Measurements from ENCODE around the gene ADGRL2.

The ADGRL2 gene

DNA sequence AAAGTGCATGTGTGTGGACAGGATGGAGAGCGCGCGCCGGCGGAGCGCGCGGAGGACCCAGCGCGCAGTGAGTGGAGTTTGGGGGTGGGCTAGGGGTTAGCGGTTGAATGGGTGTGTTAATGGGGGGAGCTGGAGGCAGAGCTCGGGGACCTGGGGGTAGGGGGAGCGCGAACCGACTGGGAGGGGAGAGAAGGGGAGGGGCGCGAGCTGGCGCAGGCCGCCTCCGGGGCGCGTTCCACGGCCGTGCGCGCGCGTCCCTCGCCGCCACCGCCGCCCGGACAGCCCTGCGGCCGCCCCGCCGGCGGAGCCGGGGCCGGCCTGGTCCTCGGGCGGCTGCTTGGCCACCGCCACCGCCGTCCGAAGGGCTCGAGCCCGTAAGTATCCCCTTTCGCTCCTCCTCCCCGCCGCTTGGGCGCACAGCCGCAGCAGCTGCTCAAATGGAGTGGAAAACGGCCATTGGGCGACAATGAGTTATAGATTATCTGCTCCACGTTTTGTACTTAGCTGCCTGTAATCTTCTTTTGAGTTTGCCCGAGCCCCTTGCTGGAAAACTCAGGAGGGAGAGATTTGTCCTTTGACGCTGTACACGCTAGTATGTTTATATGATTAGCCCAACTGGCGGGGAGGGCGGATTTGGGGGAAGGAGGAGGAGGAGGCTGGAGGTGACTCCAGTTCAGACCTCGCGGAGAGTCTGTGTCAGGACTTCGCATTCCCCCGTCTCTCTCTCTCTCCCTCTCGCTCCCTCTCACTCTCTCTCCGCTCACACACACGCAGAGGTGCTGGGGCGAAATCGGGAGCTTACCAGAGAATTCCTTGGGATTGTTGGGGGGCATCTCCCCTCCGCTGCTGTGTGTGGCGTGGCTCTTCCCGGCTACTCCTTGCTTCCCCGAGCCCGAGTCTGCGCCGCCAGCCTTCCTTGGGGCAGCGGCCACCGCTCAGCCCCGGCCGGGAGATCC, at the start of gene ADGRL2:
ADGRL2 (plus strand) TSS at position 240 of the 956 bp plus-strand sequence. CDS start 36,051 bp downstream, outside the sequence.
- intact Hi-C loops (cut with micrococcal nuclease), result no loop called here
- Mint-ChIP-seq H3K4me3 (peak within 1 kb of the TSS; percentile 45), H3K27ac (no peak within 1 kb of the TSS), H3K9me3 (no peaks in the 10 kb centered on the region), H3K36me3 (ENCODE audit: low read depth) (no peaks in the 10 kb centered on the region), H3K4me1 (ENCODE audit: low read depth) (peaks cover 26% of the 10 kb centered on the region), H3K27me3 (peaks cover 60% of the 10 kb centered on the region)

DNA sequence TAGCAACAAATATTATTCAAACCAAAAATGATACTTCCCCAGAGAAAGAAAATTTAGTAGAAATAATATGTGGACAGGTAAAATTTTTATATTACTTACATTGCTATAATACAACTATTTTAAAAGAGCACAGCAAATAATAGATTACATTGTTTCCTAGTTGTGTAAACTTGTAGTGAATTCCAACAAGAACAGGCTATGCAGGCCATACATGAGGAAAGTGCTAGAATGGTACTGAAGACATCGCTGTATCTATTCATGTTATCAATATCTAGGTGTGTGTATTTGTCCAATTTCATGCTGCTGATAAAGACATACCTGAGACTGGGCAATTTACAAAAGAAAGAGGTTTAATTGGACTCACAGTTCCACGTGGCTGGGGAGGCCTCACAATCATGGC, 47.9 kb upstream of the ADGRL2 start:
- H3K27me3 Mint-ChIP-seq, result no peaks in the 10 kb centered on the region
- no peak overlapping the region for H3K27ac Mint-ChIP-seq
- H3K4me3 Mint-ChIP-seq, result no peak overlapping the region
- peaks cover 17% of the 10 kb centered on the region for H3K9me3 Mint-ChIP-seq
- H3K36me3 Mint-ChIP-seq (ENCODE audit: low read depth), result no peaks in the 10 kb centered on the region
- intact Hi-C loops (cut with micrococcal nuclease), result no loop called here
- H3K4me1 Mint-ChIP-seq (ENCODE audit: low read depth), result no peaks in the 10 kb centered on the region

DNA sequence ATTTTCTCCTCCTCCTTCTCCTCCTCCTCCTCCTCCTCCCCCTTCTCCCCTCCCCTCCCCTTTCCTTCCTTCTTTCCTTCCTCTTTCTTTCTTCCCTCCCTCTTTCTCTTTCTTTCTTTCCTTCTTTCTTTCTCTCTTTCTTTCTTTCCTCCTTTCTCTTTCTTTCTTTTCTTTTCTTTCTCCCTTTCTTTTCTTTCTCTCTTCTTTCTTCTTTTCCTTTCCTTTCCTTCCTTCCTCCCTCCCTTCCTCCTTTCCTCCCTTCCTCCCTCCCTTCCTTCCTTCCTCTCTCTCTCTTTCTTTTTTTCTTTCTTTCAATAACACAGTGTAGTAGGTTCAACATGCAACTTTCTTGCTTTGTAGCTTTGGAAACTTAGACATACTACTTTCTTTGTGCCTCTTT, 46.3 kb upstream of the ADGRL2 start:
- Mint-ChIP-seq H3K9me3 (peaks cover 17% of the 10 kb centered on the region), H3K4me3 (no peak overlapping the region), H3K27ac (no peak overlapping the region), H3K27me3 (no peaks in the 10 kb centered on the region), H3K36me3 (ENCODE audit: low read depth) (no peaks in the 10 kb centered on the region), H3K4me1 (ENCODE audit: low read depth) (no peaks in the 10 kb centered on the region)
- intact Hi-C loops (cut with micrococcal nuclease), result no loop called here

DNA sequence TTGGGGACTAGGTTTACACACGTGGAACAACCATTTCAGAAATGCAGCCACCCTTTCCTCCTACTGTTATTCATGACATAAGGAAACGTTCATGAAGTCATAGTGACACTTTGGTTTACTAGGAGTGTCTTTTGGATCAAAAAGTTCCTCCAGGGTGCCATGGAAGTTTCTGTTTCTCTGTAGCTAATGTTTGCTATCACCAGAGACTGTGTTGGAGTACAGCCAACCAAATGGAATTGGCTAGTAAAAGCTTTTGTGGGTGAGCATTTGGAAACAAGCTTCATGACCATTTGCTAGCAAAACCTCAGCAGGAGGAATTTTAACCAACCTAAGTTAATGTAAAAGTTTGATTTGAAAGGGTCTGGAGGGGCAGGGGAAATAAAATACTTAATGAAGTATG, 43.9 kb upstream of the ADGRL2 start:
- no peak overlapping the region for H3K27ac Mint-ChIP-seq
- H3K36me3 Mint-ChIP-seq (ENCODE audit: low read depth), result no peaks in the 10 kb centered on the region
- no peaks in the 10 kb centered on the region for H3K27me3 Mint-ChIP-seq
- no peak overlapping the region for H3K4me3 Mint-ChIP-seq
- no peaks in the 10 kb centered on the region for H3K4me1 Mint-ChIP-seq (ENCODE audit: low read depth)
- intact Hi-C loops (cut with micrococcal nuclease), result no loop called here
- peaks cover 17% of the 10 kb centered on the region for H3K9me3 Mint-ChIP-seq

DNA sequence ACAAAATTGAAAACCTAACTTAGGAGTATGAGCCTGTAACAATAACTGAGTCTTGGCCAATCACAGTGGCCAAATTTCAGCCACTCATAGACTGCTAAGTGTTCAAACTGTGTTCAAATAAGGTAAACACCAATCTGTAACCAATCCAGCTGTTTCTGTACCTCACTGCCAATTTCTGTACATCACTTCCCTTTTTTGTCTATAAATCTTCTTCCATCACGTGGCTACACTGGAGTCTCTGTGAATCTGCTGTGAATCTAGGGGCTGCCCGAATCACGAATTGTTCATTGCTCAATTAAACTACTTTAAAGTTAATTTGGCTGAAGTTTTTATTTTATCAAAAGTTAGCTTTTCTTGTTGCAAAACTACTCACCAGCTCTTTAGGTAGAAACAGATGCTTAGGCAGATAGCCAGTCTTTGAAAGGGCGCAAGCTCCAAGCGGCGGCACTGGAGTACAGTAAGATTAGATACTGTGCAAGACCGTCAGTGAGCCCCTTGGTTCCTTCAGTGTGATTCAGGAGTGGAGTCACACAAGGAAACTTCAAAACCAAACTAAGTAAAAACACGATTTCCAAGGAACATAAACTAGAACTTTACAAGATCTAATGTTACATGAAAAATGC, 43.2 kb upstream of the ADGRL2 start:
- Mint-ChIP-seq H3K27ac (no peak overlapping the region), H3K4me3 (no peak overlapping the region), H3K9me3 (peaks cover 17% of the 10 kb centered on the region), H3K4me1 (ENCODE audit: low read depth) (no peaks in the 10 kb centered on the region), H3K27me3 (no peaks in the 10 kb centered on the region), H3K36me3 (ENCODE audit: low read depth) (no peaks in the 10 kb centered on the region)
- intact Hi-C loops (cut with micrococcal nuclease), result no loop called here

DNA sequence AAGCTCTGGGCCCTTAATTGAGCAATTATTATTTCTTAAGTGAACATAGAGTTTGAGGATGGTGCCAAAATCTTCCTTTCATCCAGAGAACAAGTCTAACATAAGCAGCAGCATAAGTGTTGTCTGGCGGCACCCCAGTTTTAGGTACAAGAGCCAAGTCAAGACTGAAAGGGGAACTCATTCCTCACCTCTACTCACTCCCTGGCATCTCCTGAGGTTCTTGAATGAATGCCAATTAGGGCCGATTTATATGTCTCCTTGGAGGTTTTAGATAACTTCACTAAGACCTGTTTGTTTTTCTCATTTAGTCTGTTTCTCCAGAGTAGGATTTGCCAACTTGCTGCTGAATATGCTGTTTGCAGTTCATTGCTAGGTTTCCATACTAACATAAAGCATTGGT, 42.6 kb upstream of the ADGRL2 start:
- no peak overlapping the region for H3K27ac Mint-ChIP-seq
- H3K4me3 Mint-ChIP-seq, result no peak overlapping the region
- H3K27me3 Mint-ChIP-seq, result no peaks in the 10 kb centered on the region
- peaks cover 11% of the 10 kb centered on the region for H3K9me3 Mint-ChIP-seq
- no peaks in the 10 kb centered on the region for H3K36me3 Mint-ChIP-seq (ENCODE audit: low read depth)
- no peaks in the 10 kb centered on the region for H3K4me1 Mint-ChIP-seq (ENCODE audit: low read depth)
- intact Hi-C loops (cut with micrococcal nuclease), result no loop called here

DNA sequence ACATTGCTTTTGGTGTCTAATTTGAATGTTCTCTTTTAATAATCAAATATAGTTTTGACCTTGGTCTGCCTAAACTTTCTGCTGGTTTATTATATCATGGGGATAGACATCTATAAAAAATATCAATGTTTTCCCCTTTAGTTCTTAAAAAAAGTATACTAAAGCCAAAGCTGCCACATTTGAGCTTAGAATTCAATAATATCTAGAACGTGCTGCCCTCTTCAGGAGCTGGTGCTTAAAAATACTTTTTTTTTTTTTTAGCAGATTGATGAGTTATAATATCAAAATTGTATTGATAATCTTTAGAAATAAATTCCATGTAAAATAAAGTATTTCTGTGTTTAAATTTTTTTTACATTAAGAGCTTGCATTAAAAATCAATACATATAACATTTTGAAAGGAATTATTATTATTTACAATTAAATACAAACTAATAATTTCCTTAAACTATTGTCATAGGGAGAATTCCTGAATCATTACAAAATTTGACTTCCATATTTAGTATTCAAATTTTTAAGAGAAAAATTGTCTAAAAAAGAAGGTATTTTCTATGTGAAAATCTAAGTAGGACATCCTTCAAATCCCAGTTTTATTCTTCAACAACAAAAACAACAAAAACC, 40.1 kb upstream of the ADGRL2 start:
- Mint-ChIP-seq H3K4me1 (ENCODE audit: low read depth) (no peaks in the 10 kb centered on the region), H3K9me3 (no peaks in the 10 kb centered on the region), H3K27me3 (no peaks in the 10 kb centered on the region), H3K4me3 (no peak overlapping the region), H3K27ac (no peak overlapping the region), H3K36me3 (ENCODE audit: low read depth) (no peaks in the 10 kb centered on the region)
- intact Hi-C loops (cut with micrococcal nuclease), result no loop called here

DNA sequence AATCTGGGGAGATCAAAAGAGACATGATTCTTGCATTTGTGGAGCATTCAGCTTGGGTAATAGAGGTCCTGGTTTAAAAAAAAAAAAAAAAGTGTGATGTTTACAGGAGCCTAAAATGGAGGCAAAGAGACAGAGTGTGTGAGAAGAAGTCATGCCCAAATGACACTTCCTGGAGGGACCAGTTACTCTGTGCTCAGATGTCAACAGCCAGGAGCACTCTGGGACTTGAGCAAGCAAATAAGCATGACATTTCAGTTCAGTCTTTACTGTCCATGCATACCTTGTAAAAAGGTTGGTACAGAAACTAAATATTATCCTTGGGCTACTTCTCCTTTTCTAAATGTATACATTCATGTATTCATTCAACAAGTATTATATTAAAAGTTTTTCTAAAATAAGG, 25.2 kb upstream of the ADGRL2 start:
- H3K9me3 Mint-ChIP-seq, result peaks cover 8% of the 10 kb centered on the region
- no peaks in the 10 kb centered on the region for H3K36me3 Mint-ChIP-seq (ENCODE audit: low read depth)
- no peaks in the 10 kb centered on the region for H3K27me3 Mint-ChIP-seq
- H3K4me3 Mint-ChIP-seq, result no peak overlapping the region
- intact Hi-C loops (cut with micrococcal nuclease), result no loop called here
- H3K27ac Mint-ChIP-seq, result no peak overlapping the region
- H3K4me1 Mint-ChIP-seq (ENCODE audit: low read depth), result no peaks in the 10 kb centered on the region

DNA sequence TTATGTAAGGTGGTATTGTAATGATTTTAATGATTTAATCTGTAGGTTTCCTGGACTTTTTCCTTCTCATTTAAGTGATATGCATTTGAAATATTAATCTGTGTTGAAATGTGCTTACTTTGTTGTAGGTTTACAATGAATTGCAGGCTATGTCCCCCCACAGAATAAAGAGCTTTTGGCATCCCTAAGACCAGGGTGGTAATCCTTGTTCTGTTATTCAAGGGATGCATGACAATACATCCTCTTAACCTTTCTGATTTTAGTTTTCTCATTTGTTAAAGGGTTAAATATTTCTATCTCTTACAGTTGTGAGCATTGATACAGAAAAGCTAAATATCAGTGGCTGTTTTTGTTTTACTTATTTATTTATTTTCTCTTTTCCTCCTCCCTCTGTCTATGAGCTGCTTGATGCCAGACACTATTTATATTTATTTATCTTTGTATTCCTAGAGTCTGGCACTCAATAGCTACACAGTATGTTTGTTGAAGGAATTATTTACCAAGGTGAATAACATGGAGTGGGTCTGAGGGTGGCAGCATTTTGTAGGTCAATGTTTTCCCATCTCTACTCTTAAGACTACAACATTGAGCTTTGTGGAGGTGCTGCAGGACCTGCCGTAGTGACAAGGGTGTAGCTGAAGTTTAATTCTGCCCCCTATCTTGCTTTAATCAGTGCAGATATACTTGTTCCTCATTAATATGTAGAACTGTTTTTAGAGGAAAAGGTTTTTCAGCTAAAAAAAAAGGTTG, 19.9 kb upstream of the ADGRL2 start:
- intact Hi-C loops (cut with micrococcal nuclease), result no loop called here
- Mint-ChIP-seq H3K36me3 (ENCODE audit: low read depth) (no peaks in the 10 kb centered on the region), H3K4me3 (no peak overlapping the region), H3K27ac (no peak overlapping the region), H3K27me3 (no peaks in the 10 kb centered on the region), H3K9me3 (peaks cover 8% of the 10 kb centered on the region), H3K4me1 (ENCODE audit: low read depth) (no peaks in the 10 kb centered on the region)

DNA sequence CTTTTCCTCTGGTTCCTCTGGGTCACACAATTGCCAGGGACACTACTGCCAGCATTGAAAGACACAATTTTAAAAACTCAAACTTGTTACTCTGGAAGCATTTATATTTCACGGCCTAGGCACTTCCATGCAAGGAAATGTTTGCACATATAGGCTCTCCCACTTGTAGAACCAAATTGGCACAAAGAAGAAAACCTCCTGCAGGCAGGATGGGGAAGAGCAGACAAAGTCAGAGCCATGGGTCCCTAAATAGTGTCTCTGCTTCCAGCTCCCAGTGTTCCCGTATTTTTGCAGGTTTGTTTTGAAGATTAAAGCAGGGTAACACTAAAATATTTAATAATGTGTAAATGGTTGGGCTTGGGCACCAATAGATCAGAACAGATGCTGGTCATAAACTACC, 19.0 kb upstream of the ADGRL2 start:
- peaks cover 10% of the 10 kb centered on the region for H3K9me3 Mint-ChIP-seq
- H3K27ac Mint-ChIP-seq, result no peak overlapping the region
- no peak overlapping the region for H3K4me3 Mint-ChIP-seq
- H3K36me3 Mint-ChIP-seq (ENCODE audit: low read depth), result no peaks in the 10 kb centered on the region
- intact Hi-C loops (cut with micrococcal nuclease), result no loop called here
- no peaks in the 10 kb centered on the region for H3K27me3 Mint-ChIP-seq
- H3K4me1 Mint-ChIP-seq (ENCODE audit: low read depth), result no peaks in the 10 kb centered on the region

DNA sequence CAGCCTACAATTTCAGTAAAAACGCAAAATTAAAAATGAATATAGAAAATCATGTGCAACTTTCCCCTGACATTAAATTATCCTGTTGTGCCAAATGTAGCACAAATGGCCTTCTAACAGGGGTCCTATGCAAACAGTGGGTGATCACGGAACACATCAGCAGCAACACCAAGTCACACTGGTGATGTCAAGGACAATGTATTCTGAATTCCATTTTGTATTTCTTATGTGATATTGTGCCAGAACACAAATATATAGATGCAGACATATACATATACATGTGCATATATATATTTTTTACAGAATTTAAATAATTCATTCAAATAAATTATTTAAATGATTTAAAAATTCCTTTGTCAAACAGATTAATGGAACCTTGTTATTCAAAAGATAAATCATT, 8.6 kb upstream of the ADGRL2 start:
- Mint-ChIP-seq H3K9me3 (peaks cover 2% of the 10 kb centered on the region), H3K4me1 (ENCODE audit: low read depth) (no peaks in the 10 kb centered on the region), H3K36me3 (ENCODE audit: low read depth) (no peaks in the 10 kb centered on the region), H3K27me3 (peaks cover 3% of the 10 kb centered on the region), H3K4me3 (no peak overlapping the region), H3K27ac (no peak overlapping the region)
- intact Hi-C loops (cut with micrococcal nuclease), result no loop called here

DNA sequence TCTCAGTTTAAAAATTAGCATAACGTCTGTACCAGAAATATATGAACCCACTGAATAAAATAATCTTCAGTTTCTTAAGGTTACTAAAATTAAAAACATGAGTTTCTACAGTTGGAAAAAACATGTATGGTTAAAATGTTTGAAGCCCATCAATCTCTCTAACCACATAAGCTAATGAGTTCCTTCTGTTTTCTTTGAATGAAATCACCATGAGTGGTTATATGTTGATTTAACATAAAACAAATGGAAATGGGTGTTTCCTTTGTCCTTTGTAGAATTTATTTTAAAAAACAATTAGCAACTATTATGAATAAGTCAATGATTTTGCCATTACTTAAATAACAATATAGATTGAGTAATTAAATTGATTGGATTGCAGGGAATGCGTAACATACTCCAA, 3.0 kb upstream of the ADGRL2 start:
- Mint-ChIP-seq H3K27ac (no peak overlapping the region), H3K27me3 (peaks cover 36% of the 10 kb centered on the region), H3K4me3 (no peak overlapping the region), H3K4me1 (ENCODE audit: low read depth) (peaks cover 21% of the 10 kb centered on the region), H3K36me3 (ENCODE audit: low read depth) (no peaks in the 10 kb centered on the region), H3K9me3 (no peaks in the 10 kb centered on the region)
- intact Hi-C loops (cut with micrococcal nuclease), result no loop called here

DNA sequence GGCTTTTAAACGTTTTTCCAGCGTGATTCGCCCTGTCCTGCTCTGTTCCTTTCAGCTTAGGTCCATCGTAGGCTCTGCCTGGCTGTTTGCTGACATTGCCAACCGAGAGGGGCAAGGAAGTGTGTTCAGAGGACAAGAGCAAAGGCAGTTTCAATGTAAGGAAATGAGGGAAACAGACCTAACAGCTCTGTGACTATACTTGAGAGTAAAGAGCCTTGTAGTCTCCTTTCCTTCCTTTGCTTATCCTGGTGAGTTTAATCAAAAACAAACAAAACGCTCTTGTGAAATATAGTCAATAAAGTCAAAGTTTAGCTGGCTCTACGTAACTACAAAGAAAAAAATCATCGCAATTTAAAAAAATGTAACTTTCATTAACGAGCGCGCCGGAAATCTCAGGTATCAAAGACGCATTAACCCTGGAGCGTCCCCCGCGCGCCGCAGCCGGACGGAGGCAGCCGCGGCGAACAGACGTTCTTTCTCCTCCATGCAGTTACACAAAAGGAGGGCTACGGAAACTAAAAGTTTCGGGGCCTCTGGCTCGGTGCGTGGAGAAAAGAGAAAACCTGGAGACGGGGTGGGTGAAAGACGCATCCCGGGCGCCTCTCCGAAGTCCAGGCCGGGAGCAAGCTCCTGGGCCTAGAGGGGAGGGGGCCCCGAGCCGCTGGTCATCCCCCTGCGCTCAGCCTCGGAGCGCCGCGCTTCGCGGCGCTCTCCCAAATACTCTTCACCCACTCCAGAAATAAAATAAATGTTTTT, 617 bp upstream of the ADGRL2 start:
- Mint-ChIP-seq H3K4me3 (peak overlapping the region; percentile 35), H3K27ac (no peak overlapping the region), H3K9me3 (no peaks in the 10 kb centered on the region), H3K27me3 (peaks cover 54% of the 10 kb centered on the region), H3K4me1 (ENCODE audit: low read depth) (peaks cover 26% of the 10 kb centered on the region), H3K36me3 (ENCODE audit: low read depth) (no peaks in the 10 kb centered on the region)
- intact Hi-C loops (cut with micrococcal nuclease), result no loop called here
